NB4 (cell line): Measurements from ENCODE around the gene SMNDC1.

Experiments used
- MAX ChIP-seq: IDR thresholded peaks from 2 replicates; pipeline ENCODE4 v1.6.1; 2011; ENCODE audit warnings: low read depth, low read length
- POLR2A ChIP-seq: IDR thresholded peaks from 2 replicates; pipeline ENCODE4 v1.6.1; 2011; ENCODE audit warnings: mild to moderate bottlenecking; ENCODE audit not compliant: insufficient read length; ENCODE audit errors: extremely low read depth
- TF ChIP-seq, protein P1 (sequence below): IDR thresholded peaks from one replicate; pipeline ENCODE4 v1.5.1; 2012; ENCODE audit warnings: low read depth, low read length

DNA sequence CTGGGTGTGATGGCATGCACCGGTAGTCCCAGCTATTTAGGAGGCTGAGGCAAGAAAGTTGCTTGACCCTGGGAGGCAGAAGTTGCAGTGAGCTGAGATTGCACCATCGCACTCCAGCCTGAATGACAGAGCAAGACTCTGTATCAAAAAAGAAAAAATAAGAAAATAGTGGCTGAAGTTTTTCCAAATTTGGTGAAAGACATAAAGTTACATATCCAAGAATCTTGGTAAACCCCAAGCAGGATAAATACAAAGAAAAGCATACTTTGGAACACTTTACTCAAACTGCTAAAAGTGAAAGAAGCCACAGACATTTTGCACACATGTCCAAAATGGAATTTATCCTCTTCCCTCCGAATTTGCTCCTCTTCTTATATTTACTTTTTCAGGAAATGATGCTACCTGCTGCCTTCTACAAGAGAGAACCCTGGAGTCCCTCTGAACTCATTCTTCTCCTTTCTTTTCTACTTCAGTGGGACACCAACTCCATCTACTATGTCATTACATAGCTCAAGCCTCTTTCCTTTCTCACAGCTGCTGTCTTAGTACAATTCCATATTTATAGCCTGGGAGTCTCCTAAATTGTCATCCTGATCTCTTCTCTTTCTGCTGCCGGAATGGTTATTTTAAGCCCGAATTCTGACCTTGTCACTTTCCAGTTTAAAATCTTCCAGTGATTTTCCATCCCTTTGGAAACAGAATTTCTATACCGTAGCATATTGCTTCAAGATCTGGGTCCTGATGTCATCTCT is 17.3 kb upstream of the SMNDC1 start:
- TF ChIP-seq, protein P1, sequence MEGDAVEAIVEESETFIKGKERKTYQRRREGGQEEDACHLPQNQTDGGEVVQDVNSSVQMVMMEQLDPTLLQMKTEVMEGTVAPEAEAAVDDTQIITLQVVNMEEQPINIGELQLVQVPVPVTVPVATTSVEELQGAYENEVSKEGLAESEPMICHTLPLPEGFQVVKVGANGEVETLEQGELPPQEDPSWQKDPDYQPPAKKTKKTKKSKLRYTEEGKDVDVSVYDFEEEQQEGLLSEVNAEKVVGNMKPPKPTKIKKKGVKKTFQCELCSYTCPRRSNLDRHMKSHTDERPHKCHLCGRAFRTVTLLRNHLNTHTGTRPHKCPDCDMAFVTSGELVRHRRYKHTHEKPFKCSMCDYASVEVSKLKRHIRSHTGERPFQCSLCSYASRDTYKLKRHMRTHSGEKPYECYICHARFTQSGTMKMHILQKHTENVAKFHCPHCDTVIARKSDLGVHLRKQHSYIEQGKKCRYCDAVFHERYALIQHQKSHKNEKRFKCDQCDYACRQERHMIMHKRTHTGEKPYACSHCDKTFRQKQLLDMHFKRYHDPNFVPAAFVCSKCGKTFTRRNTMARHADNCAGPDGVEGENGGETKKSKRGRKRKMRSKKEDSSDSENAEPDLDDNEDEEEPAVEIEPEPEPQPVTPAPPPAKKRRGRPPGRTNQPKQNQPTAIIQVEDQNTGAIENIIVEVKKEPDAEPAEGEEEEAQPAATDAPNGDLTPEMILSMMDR = no peak
- no peak for TF ChIP-seq MAX
- TF ChIP-seq POLR2A = no peak
